T-helper 1 cell (primary cell): ENCODE results near the gene HNRNPA2B1.

Experiments used
- DNase-seq, 5 donors: peaks; one replicate each; pipeline ENCODE4 v3.0.0-alpha.2; 2012 to 2020

Gene HNRNPA2B1

DNA sequence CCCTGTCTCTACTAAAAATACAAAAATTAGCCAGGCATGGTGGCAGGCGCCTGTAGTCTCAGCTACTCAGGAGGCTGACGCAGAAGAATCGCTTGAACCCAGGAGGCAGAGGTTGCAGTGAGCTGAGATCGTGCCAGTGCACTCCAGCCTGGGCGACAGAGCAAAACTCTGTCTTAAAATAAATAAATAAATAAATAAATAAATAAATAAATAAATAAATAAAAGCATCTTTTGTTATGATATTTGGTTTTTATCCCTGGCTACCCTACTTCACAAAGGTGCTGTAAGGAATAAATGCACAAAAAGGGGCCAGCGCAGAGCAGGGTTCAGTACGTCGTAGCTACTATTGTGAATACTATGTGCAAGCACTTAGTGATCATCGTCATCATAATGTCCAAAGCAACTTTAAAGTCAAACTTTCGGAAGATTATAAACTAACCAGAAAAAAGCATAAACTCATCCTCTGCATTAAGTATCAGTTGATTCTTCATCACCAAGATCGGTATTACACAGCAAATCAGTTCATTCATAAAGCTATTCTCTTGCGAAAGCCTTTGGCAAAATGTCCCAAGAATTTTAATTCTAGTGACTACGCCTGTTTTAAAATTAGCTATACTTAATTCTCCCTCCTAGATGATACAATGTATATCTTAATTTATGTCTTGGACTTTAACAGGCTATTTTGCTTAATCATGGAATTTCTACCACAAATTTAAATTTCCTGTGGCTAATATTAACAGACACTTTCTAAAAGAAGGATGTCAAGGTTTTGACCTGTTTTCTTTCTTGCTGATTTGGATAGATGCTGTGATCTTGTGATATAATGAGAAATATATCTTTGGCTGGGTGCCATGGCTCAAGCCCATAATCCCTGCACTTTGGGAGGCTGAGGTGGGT lies 56.1 kb downstream of the HNRNPA2B1 start:
- no peak for DNase-seq

DNA sequence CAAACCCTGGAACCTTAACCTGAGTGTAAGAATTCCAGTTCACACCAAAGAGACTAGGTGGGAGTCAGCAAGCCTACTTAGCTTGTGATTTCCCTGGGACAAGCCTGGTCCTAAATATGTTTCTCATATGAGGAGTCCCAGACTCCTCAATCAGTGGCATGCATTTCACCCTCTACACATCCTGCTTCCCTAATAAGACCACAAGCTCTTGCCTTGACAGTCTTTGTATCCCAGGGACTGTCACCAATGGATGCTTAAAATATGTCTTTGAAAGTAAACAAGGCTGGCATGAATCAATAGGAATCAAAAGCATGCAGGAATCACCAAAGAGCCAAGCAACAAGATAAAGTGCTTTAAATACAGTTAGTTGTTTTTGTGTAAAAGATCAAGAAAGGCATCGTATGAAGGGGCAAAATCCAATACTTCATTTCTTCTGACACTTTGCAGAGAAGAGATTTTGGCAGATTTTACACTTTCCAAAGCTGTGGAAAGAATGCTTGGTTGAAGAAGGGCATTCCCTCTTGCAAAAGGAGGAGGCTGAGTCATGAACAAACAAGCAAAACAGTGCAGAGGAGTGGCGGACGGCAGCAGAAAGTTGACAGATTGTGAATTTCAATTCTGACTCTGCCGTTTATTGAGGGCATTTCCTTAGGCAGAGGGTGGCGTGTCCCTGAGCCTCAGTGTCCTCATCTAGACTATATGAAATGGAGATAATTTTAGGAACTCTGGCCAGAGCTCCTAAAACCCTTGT lies 57.1 kb downstream of the HNRNPA2B1 start:
- no peak for DNase-seq

DNA sequence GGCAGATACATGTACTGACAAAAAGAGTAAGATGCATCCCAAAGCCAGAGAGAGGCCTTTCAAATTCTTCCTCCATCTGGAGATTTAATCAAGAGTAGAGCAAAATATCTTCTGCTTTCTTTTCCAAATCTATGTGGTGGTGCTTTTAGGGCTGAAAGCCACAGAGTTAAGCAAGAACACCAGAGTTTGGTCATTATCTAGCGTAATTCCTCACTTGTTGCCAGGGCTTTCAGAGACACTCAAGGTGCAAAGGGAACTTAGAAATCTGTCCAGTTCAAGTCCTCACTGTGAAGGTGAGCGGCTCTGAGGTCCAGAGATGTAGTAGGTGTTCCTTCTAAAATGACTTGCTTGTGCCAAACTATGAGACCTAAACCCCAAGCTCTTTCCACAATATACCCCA lies 59.5 kb downstream of the HNRNPA2B1 start:
- DNase-seq: no peak

GRCh38 chr7:26140380-26140779 lies 60.2 kb downstream of the HNRNPA2B1 start:
- DNase-seq: no peak
